ENCODE data around the gene TMEM8B.

GRCh38 chr9:35835766-35836165 lies 6.7 kb downstream of the TMEM8B start:
- TF ChIP-seq CTCF (IDR thresholded peaks at IDR 0.05; ENCODE audit: low read length) (no peak), EZH2 (optimal IDR thresholded peaks at IDR 0.05; ENCODE audit: low read depth, low read length) (no peak)
